Measurements from ENCODE around the gene UBXN7. TPM values are rescaled to one million over a fixed set of nuclear protein-coding genes. Genes with fewer than 3 reads are reported as not detected.
A peak's percentile ranks its signal among the peaks of the same experiment; 100 is the strongest.

Gene UBXN7
- total and polyA plus RNA-seq, 2 of the 8 experiments (the other 6 are each of a cell fraction or from before 2014, with no cell fraction given): 18.5 to 109 TPM

DNA sequence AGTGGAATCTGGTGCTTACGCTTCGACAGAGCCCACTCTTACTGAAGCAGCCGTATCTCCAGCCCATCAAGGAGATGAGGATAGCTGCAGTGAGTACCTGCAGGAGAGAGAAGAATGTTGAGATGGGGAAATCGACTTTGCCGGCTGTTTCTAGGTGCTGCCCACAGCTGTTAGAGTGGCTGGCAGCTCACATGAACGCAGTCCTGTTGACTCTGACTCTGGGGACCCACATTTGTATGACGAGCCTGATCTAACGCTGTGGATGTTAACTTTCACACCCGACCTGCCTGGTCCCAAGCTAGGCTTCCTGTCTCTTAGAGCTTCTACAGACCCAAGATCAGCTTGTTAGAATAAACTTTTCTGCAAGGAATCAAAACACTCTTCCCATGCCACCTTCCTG lies 105.3 kb downstream of the UBXN7 start:
- CTCF ChIA-PET (ENCODE audit: partially characterized antibody): interaction anchor here (1.2 kb wide), 1 partner anchor 45 kb away, joined by 4 read pairs; no protein-coding TSS in a partner anchor
- H3K23ac ChIP-seq (ENCODE audit: insufficient read length): no peak overlapping the region
- FAIRE-seq: no peak
- no peak overlapping the region for H3K18ac ChIP-seq (ENCODE audit: extremely low read depth, low read length)
- no peak overlapping the region for H3K9ac ChIP-seq (replicated peaks in 1 of 4; ENCODE audit: extremely low read depth in 1 of 4, low read depth in 3 of 4, low read length in 3 of 4)
- no peak overlapping the region for H2BK12ac ChIP-seq (ENCODE audit: low read depth, low read length)
- no peak overlapping the region for H3K4me3 ChIP-seq (ENCODE audit: extremely low read depth in 1 of 4, insufficient read depth in 2 of 4, low read depth in 3 of 4, low read length in 4 of 4)
- no peaks in the 10 kb centered on the region for H3K23me2 ChIP-seq (ENCODE audit: low read depth, low read length)
- no peak for DNase-seq (ENCODE audit: low read depth in 1 of 2, low spot score in 2 of 2)
- H2BK15ac ChIP-seq (ENCODE audit: low read length): no peak overlapping the region
- no peak overlapping the region for H4K8ac ChIP-seq (ENCODE audit: extremely low read depth, insufficient read depth, low read length)
- H2BK5ac ChIP-seq (ENCODE audit: low read depth, low read length): no peak overlapping the region
- TF ChIP-seq SIX5 (IDR thresholded peaks at IDR 0.05; ENCODE audit: low read depth, low read length): no peak
- TF ChIP-seq POLR2A (IDR thresholded peaks at IDR 0.05; ENCODE audit: control extremely low read depth in 1 of 2, low read depth in 2 of 2, low read length in 2 of 2): no peak
- TF ChIP-seq FOSL1 (IDR thresholded peaks at IDR 0.05; ENCODE audit: insufficient read depth, low read depth, low read length): no peak
- no peak for TF ChIP-seq RNF2 (IDR thresholded peaks at IDR 0.05; ENCODE audit: borderline replicate concordance, low read depth, low read length, missing control alignments, poor library complexity, severe bottlenecking)
- TF ChIP-seq CBX5 (IDR thresholded peaks at IDR 0.05; ENCODE audit: low read depth, low read length): no peak
- WGBS, 2 experiments (ENCODE audit: extremely low coverage in 1 of 2, insufficient coverage in 1 of 2, insufficient read length in 1 of 2, insufficient replicate concordance in 2 of 2, low coverage in 1 of 2, low lambda C conversion rate in 2 of 2, missing lambda C conversion rate in 1 of 2): 90% methylated on average over 9 of the region's 9 CpGs; no CpG with 5 or more reads in 1 of the 2 experiments
- no peak overlapping the region for H2BK20ac ChIP-seq (ENCODE audit: low read length)
- no peak overlapping the region for H2AFZ ChIP-seq (ENCODE audit: low read length)
- no peaks in the 10 kb centered on the region for H3K36me3 ChIP-seq (ENCODE audit: control insufficient read depth in 2 of 4, insufficient read depth in 4 of 4, low read length in 3 of 4)
- no peaks in the 10 kb centered on the region for H3K79me2 ChIP-seq (ENCODE audit: control insufficient read depth in 1 of 2, insufficient read depth in 2 of 2, low read length in 2 of 2)
- H3K27me3 ChIP-seq (replicated peaks in 1 of 4; ENCODE audit: control insufficient read depth in 3 of 4, extremely low read depth in 1 of 4, insufficient read depth in 3 of 4, low read length in 3 of 4): no peaks in the 10 kb centered on the region
- no peak overlapping the region for H4K91ac ChIP-seq (replicated peaks; ENCODE audit: insufficient read length, low read length)
- H3K79me1 ChIP-seq (ENCODE audit: low read depth, low read length): no peaks in the 10 kb centered on the region
- H3K56ac ChIP-seq (replicated peaks; ENCODE audit: insufficient read length, low read depth, low read length): no peak overlapping the region
- peaks cover 0 to 5% (median 2%) of the 10 kb centered on the region in 4 experiments; a peak in 4 of 7 replicates for H3K4me1 ChIP-seq (replicated peaks in 1 of 4; ENCODE audit: control insufficient read depth in 3 of 4, insufficient read depth in 4 of 4, low read length in 3 of 4)
- H4K5ac ChIP-seq (ENCODE audit: insufficient read length, low read depth, low read length): peak overlapping the region; percentile 15
- POLR2A ChIA-PET (ENCODE audit: partially characterized antibody): interaction anchor here (0.9 to 1.5 kb wide), 3 partner anchors 9 to 44 kb away, joined by 3 to 4 read pairs (median 3); partner anchors contain the start of gene DYNLT2B
- H3K14ac ChIP-seq (ENCODE audit: insufficient read length): peak overlapping the region; percentile 67
- H3K4me2 ChIP-seq (ENCODE audit: insufficient read depth in 1 of 2, low read depth in 2 of 2, low read length in 2 of 2): no peak overlapping the region
- H3K9me3 ChIP-seq (ENCODE audit: insufficient read depth in 2 of 2, low read depth in 1 of 2, low read length in 1 of 2): no peaks in the 10 kb centered on the region
- H2AK5ac ChIP-seq (ENCODE audit: low read depth, low read length): no peak overlapping the region
- H3K27ac ChIP-seq (ENCODE audit: low read depth, low read length): no peak overlapping the region
- no peaks in the 10 kb centered on the region for H4K20me1 ChIP-seq (replicated peaks in 1 of 2; ENCODE audit: control insufficient read depth in 1 of 2, insufficient read depth in 2 of 2, low read length in 2 of 2)
- no peak overlapping the region for H3K4ac ChIP-seq (replicated peaks; ENCODE audit: insufficient read length, low read depth, low read length)
- no peak overlapping the region for H2BK120ac ChIP-seq (replicated peaks; ENCODE audit: low read depth, low read length)

Data from H1 (cell line).